GM12892 (cell line): ENCODE results near the gene SLC30A5.
"Not testable (repeated sequence)": the region's sequence is repeated elsewhere in the genome, so short reads cannot be mapped to it uniquely, and the experiment has no call there.

Experiments
- POLR2AphosphoS5 ChIP-seq: IDR thresholded peaks from 2 replicates; pipeline ENCODE4 v1.6.1; 2011; ENCODE audit warnings: low read depth, low read length, control low read depth
- TAF1 ChIP-seq: IDR thresholded peaks from 2 replicates; pipeline ENCODE4 v1.6.1; 2011; ENCODE audit warnings: low read depth, mild to moderate bottlenecking, control low read depth, low read length, borderline replicate concordance

- not testable (repeated sequence) for TF ChIP-seq POLR2AphosphoS5, TAF1
Observed at GRCh38 chr5:69140239-69140638, 46.4 kb downstream of the SLC30A5 start.
